HG03442 (cell line): ENCODE measurements around the gene IL17RE.
"Not testable (repeated sequence)": the region's sequence is repeated elsewhere in the genome, so short reads cannot be mapped to it uniquely, and the experiment has no call there.

Experiments used
- ATAC-seq: cut with Tn5 transposase; IDR thresholded peaks from one replicate; pipeline ENCODE4 v1.9.1; 2021; ENCODE audit warnings: mild to moderate bottlenecking, moderate library complexity; ENCODE audit not compliant: unreplicated experiment

The IL17RE gene

GRCh38 chr3:9932843-9933560 is 30.4 kb downstream of the IL17RE start:
- peak; percentile 60 for ATAC-seq

- peak; percentile 83 for ATAC-seq
Observed at GRCh38 chr3:9933561-9934234, 31.1 kb downstream of the IL17RE start, which contains the start of gene CRELD1. Gene CRELD1 (plus strand): TSS chr3:9933834. CDS start chr3:9934439, 605 bp downstream.

- no peak for ATAC-seq
Observed at GRCh38 chr3:9934235-9934621, 31.6 kb downstream of the IL17RE start.

GRCh38 chr3:9934993-9935392 is 32.3 kb downstream of the IL17RE start:
- no peak for ATAC-seq

GRCh38 chr3:9935966-9936510 is 33.4 kb downstream of the IL17RE start:
- ATAC-seq = no peak

GRCh38 chr3:9937486-9938238 is 35.0 kb downstream of the IL17RE start:
- no peak for ATAC-seq

GRCh38 chr3:9938966-9939365 is 36.3 kb downstream of the IL17RE start:
- ATAC-seq = no peak

GRCh38 chr3:9939906-9940305 is 37.3 kb downstream of the IL17RE start:
- not testable (repeated sequence) for ATAC-seq

- ATAC-seq = no peak
Observed at GRCh38 chr3:9940746-9941145, 38.1 kb downstream of the IL17RE start.

- no peak for ATAC-seq
Observed at GRCh38 chr3:9942164-9942563, 39.5 kb downstream of the IL17RE start.

GRCh38 chr3:9942934-9943690 is 40.5 kb downstream of the IL17RE start:
- no peak for ATAC-seq

GRCh38 chr3:9944271-9944670 is 41.6 kb downstream of the IL17RE start:
- ATAC-seq = no peak

GRCh38 chr3:9945358-9945757 is 42.7 kb downstream of the IL17RE start:
- ATAC-seq = no peak

GRCh38 chr3:9946112-9947024 is 43.7 kb downstream of the IL17RE start:
- ATAC-seq = peak; percentile 49

GRCh38 chr3:9947025-9947995 is 44.7 kb downstream of the IL17RE start:
- no peak for ATAC-seq

- ATAC-seq = no peak
Observed at GRCh38 chr3:9948586-9948985, 45.9 kb downstream of the IL17RE start.

- no peak for ATAC-seq
Observed at GRCh38 chr3:9949115-9949514, 46.5 kb downstream of the IL17RE start.

- no peak for ATAC-seq
Observed at GRCh38 chr3:9949626-9950025, 47.0 kb downstream of the IL17RE start.
